HL-60 (cell line): ENCODE data around the gene MBD2.
"Not testable (repeated sequence)": the region's sequence is repeated elsewhere in the genome, so short reads cannot be mapped to it uniquely, and the experiment has no call there.

ENCODE experiments used
- CTCF ChIP-seq: IDR thresholded peaks from one replicate; pipeline ENCODE4 v1.5.1; 2011; ENCODE audit warnings: low read length, control low read depth, inconsistent platforms; ENCODE audit not compliant: insufficient read depth
- GABPA ChIP-seq: IDR thresholded peaks from 2 replicates; pipeline ENCODE4 v1.6.1; 2012; ENCODE audit warnings: low read depth
- POLR2AphosphoS5 ChIP-seq: IDR thresholded peaks from 2 replicates; pipeline ENCODE4 v1.6.1; 2012; ENCODE audit warnings: low read depth

GRCh38 chr18:54205448-54205847, 19.0 kb downstream of the MBD2 start:
- not testable (repeated sequence) for TF ChIP-seq CTCF, POLR2AphosphoS5, GABPA
